BLaER1 treated with 17β-estradiol and CSF1 and Interleukin-3, amounts not matched to agents 10 nM and 100 nM (cell line): Measurements from ENCODE around the gene HMG20B.
A peak's percentile ranks its signal among the peaks of the same experiment; 100 is the strongest.

Source experiments
- H3K27ac ChIP-seq, 11 experiments: shearing (Covaris generic); formaldehyde crosslinking; 2 replicates each; pipeline ENCODE4 v1.8.1; 2022
- H3K27me3 ChIP-seq, 11 experiments: shearing (Covaris generic); formaldehyde crosslinking; 2 replicates each; pipeline ENCODE4 v1.8.1; 2022
- H3K36me3 ChIP-seq, 11 experiments: shearing (Covaris generic); formaldehyde crosslinking; 2 replicates each; pipeline ENCODE4 v1.8.1; 2022
- H3K4me1 ChIP-seq, 10 experiments: shearing (Covaris generic); formaldehyde crosslinking; 2 replicates each; pipeline ENCODE4 v1.8.1; 2022
- H3K4me2 ChIP-seq, 11 experiments: shearing (Covaris generic); formaldehyde crosslinking; 2 replicates each; pipeline ENCODE4 v1.8.1; 2022
- H3K4me3 ChIP-seq, 10 experiments: shearing (Covaris generic); formaldehyde crosslinking; 2 replicates each; pipeline ENCODE4 v1.8.1; 2022
- H3K9ac ChIP-seq, 11 experiments: shearing (Covaris generic); formaldehyde crosslinking; 2 replicates each; pipeline ENCODE4 v1.8.1; 2022
- H3K9me3 ChIP-seq, 11 experiments: shearing (Covaris generic); formaldehyde crosslinking; replicated peaks in 1 of 11; 2 replicates each; pipeline ENCODE4 v1.8.1; 2022
- H4K20me1 ChIP-seq, 11 experiments: shearing (Covaris generic); formaldehyde crosslinking; 2 replicates each; pipeline ENCODE4 v1.8.1; 2022
- Cebpa-rat ChIP-seq, 11 experiments: shearing (Covaris generic); IDR thresholded peaks; 2 replicates each; pipeline ENCODE4 v1.8.1; 2022

HMG20B gene

GRCh38 chr19:3538965-3539755 lies 33.6 kb upstream of the HMG20B start, which contains the start of gene TEKTIP1:
TEKTIP1 (plus strand) TSS chr19:3539174; CDS start chr19:3539178, 4 bp downstream.
- Histone ChIP-seq H3K4me3 (no peak within 1 kb of the TSS), H4K20me1 (peaks cover 49 to 84% (median 68%) of the 10 kb centered on the region in 11 experiments; a peak in 21 of 22 replicates), H3K4me2 (0 out of 22 replicates have a peak within 1 kb of the TSS, but pooled peaks of 1 of the 11 experiments have one; percentile 37), H3K4me1 (peaks cover 14 to 42% (median 39%) of the 10 kb centered on the region in 10 experiments; a peak in 19 of 20 replicates), H3K9me3 (peaks cover 0 to 6% (median 0%) of the 10 kb centered on the region in 11 experiments; a peak in 4 of 22 replicates), H3K9ac (no peak within 1 kb of the TSS), H3K27me3 (no peaks in the 10 kb centered on the region), H3K27ac (no peak within 1 kb of the TSS; a peak in 1 of 22 replicates), H3K36me3 (peaks cover 30 to 65% (median 52%) of the 10 kb centered on the region in 11 experiments)
- no peak for TF ChIP-seq Cebpa-rat (IDR thresholded peaks at IDR 0.05)

DNA sequence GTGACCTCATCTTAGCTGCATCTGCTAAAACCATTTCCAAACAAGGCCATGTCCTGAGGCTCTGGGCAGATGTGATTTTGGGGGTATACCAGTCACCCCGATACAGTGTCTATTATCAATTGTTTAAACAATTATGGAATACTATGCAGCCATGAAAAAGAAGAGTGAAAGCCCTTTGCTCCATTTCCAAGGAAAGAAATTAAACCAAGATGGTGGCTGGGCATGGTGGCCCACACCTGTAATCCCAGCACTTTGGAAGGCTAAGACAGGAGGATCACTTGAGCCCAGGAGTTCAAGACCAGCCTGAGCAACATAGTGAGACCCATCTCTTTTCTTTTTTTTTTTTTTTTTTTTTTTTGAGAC lies 33.0 kb upstream of the HMG20B start:
- Histone ChIP-seq H3K4me3 (no peak overlapping the region), H3K9ac (no peak overlapping the region), H3K9me3 (peaks cover 0 to 6% (median 0%) of the 10 kb centered on the region in 11 experiments; a peak in 4 of 22 replicates), H3K36me3 (peaks cover 30 to 65% (median 52%) of the 10 kb centered on the region in 11 experiments), H4K20me1 (peaks cover 49 to 84% (median 67%) of the 10 kb centered on the region in 11 experiments; a peak in 21 of 22 replicates), H3K4me2 (no peak overlapping the region), H3K27me3 (no peaks in the 10 kb centered on the region), H3K4me1 (peaks cover 14 to 36% (median 33%) of the 10 kb centered on the region in 10 experiments; a peak in 19 of 20 replicates), H3K27ac (no peak overlapping the region)
- no peak for TF ChIP-seq Cebpa-rat (IDR thresholded peaks at IDR 0.05)

- no peak overlapping the region for H3K4me3 ChIP-seq
- peaks cover 40 to 84% (median 63%) of the 10 kb centered on the region in 11 experiments; a peak in 21 of 22 replicates for H4K20me1 ChIP-seq
- H3K27me3 ChIP-seq: no peaks in the 10 kb centered on the region
- no peak for TF ChIP-seq Cebpa-rat (IDR thresholded peaks at IDR 0.05)
- peaks cover 51 to 81% (median 65%) of the 10 kb centered on the region in 11 experiments for H3K36me3 ChIP-seq
- peak overlapping the region in 1 of 11 experiments; percentile 9; a peak in 1 of 22 replicates for H3K9ac ChIP-seq
- H3K9me3 ChIP-seq: peaks cover 0 to 6% (median 0%) of the 10 kb centered on the region in 11 experiments; a peak in 4 of 22 replicates
- H3K27ac ChIP-seq: no peak overlapping the region
- no peak overlapping the region for H3K4me2 ChIP-seq
- peaks cover 0 to 4% (median 0%) of the 10 kb centered on the region in 10 experiments; a peak in 4 of 20 replicates for H3K4me1 ChIP-seq
Measured at GRCh38 chr19:3543150-3544057, 29.3 kb upstream of the HMG20B start.

GRCh38 chr19:3544058-3544376 lies 28.7 kb upstream of the HMG20B start:
- no peak for TF ChIP-seq Cebpa-rat (IDR thresholded peaks at IDR 0.05)
- peaks cover 0 to 6% (median 0%) of the 10 kb centered on the region in 11 experiments; a peak in 4 of 22 replicates for H3K9me3 ChIP-seq
- peaks cover 51 to 82% (median 66%) of the 10 kb centered on the region in 11 experiments for H3K36me3 ChIP-seq
- H3K27ac ChIP-seq: no peak overlapping the region
- no peak overlapping the region for H3K4me3 ChIP-seq
- H4K20me1 ChIP-seq: peaks cover 40 to 84% (median 63%) of the 10 kb centered on the region in 11 experiments; a peak in 21 of 22 replicates
- H3K4me2 ChIP-seq: no peak overlapping the region
- no peaks in the 10 kb centered on the region for H3K27me3 ChIP-seq
- peaks cover 0 to 10% (median 0%) of the 10 kb centered on the region in 10 experiments; a peak in 4 of 20 replicates for H3K4me1 ChIP-seq
- H3K9ac ChIP-seq: no peak overlapping the region; a peak in 1 of 22 replicates

- Histone ChIP-seq H3K4me2 (no peak overlapping the region), H3K36me3 (peaks cover 43 to 83% (median 64%) of the 10 kb centered on the region in 11 experiments), H3K27ac (no peak overlapping the region), H3K9ac (no peak overlapping the region; a peak in 1 of 22 replicates), H3K9me3 (no peaks in the 10 kb centered on the region), H3K4me1 (peaks cover 0 to 12% (median 0%) of the 10 kb centered on the region in 10 experiments; a peak in 4 of 20 replicates), H3K4me3 (no peak overlapping the region), H3K27me3 (no peaks in the 10 kb centered on the region), H4K20me1 (peaks cover 40 to 83% (median 63%) of the 10 kb centered on the region in 11 experiments; a peak in 21 of 22 replicates)
- TF ChIP-seq Cebpa-rat (IDR thresholded peaks at IDR 0.05): no peak
Measured at GRCh38 chr19:3544742-3545668, 27.7 kb upstream of the HMG20B start.

DNA sequence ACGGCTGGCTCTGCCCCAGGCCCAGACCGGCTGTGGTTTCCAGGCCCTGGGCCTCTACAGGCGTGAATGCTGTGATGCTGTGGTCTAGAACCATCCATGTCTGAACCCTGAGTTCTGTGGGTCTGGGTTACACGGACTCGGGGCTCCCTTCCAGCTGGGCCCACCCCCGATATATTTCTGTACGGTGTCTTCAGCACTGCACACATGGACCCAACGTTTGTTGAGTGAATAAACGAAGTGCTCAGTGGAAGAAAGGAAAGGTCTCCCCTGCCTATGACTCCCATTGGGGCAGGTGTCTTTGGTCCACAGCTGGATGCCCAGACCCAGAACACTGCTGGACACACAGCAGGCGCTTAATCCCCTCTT lies 27.1 kb upstream of the HMG20B start:
- peaks cover 0 to 12% (median 0%) of the 10 kb centered on the region in 10 experiments; a peak in 5 of 20 replicates for H3K4me1 ChIP-seq
- H3K4me2 ChIP-seq: no peak overlapping the region
- no peaks in the 10 kb centered on the region for H3K9me3 ChIP-seq
- no peak for TF ChIP-seq Cebpa-rat (IDR thresholded peaks at IDR 0.05)
- no peak overlapping the region; a peak in 1 of 22 replicates for H3K9ac ChIP-seq
- peaks cover 40 to 87% (median 64%) of the 10 kb centered on the region in 11 experiments; a peak in 21 of 22 replicates for H4K20me1 ChIP-seq
- H3K4me3 ChIP-seq: no peak overlapping the region
- no peak overlapping the region for H3K27ac ChIP-seq
- H3K27me3 ChIP-seq: no peaks in the 10 kb centered on the region
- H3K36me3 ChIP-seq: peaks cover 44 to 86% (median 65%) of the 10 kb centered on the region in 11 experiments

DNA sequence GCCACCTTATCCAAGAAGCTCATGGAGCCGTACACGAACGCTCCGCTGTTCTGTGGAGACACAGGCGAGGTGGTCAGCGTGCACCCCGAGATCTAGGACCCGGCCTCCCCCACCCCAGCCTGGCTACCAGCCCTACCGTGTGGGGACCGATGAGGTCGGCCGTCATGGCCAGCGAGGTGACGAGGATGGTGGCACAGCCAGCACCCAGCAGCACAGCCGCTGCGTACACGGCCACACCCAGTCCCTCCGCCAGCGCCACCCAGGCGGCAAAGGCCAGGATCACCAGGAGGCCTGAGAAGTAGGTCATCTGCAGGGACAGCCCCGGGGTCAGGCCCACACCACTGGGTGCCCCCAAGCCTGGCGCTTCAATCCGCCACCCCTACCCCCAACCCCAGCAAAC lies 26.6 kb upstream of the HMG20B start:
- H3K27me3 ChIP-seq: no peaks in the 10 kb centered on the region
- H3K9me3 ChIP-seq: no peaks in the 10 kb centered on the region
- H3K4me1 ChIP-seq: peaks cover 0 to 16% (median 3%) of the 10 kb centered on the region in 10 experiments; a peak in 9 of 20 replicates
- H3K4me3 ChIP-seq: no peak overlapping the region
- H4K20me1 ChIP-seq: peaks cover 40 to 92% (median 69%) of the 10 kb centered on the region in 11 experiments; a peak in 21 of 22 replicates
- peaks cover 49 to 91% (median 70%) of the 10 kb centered on the region in 11 experiments for H3K36me3 ChIP-seq
- no peak overlapping the region for H3K9ac ChIP-seq
- no peak overlapping the region for H3K27ac ChIP-seq
- no peak for TF ChIP-seq Cebpa-rat (IDR thresholded peaks at IDR 0.05)
- no peak overlapping the region for H3K4me2 ChIP-seq

- Histone ChIP-seq H3K9ac (no peak overlapping the region), H3K9me3 (no peaks in the 10 kb centered on the region), H3K27ac (no peak overlapping the region), H3K4me1 (peaks cover 11 to 27% (median 15%) of the 10 kb centered on the region in 10 experiments), H3K4me3 (no peak overlapping the region), H3K36me3 (peaks cover 47 to 86% (median 71%) of the 10 kb centered on the region in 11 experiments), H3K27me3 (no peaks in the 10 kb centered on the region), H4K20me1 (peaks cover 40 to 97% (median 76%) of the 10 kb centered on the region in 11 experiments; a peak in 21 of 22 replicates), H3K4me2 (no peak overlapping the region)
- no peak for TF ChIP-seq Cebpa-rat (IDR thresholded peaks at IDR 0.05)
Measured at GRCh38 chr19:3547301-3547731, 25.4 kb upstream of the HMG20B start.
